Right lobe of liver (tissue), 6 donors: ENCODE measurements around the gene PGGT1B. TPM values are rescaled to one million over a fixed set of nuclear protein-coding genes. Genes with fewer than 3 reads are reported as not detected.

Experiments used
- ATAC-seq, 4 donors: fragments of 200-7000 bp; cut with Tn5 transposase; one replicate each; pipeline ENCODE4 v1.9.1; 2020; ENCODE audit warnings: mild to moderate bottlenecking in 4 of 4, moderate library complexity in 4 of 4
- DNase-seq, 3 donors: peaks; one replicate each; pipeline ENCODE4 v3.0.0-alpha.2; 2020
- H3K27ac ChIP-seq, 3 donors: fragments of 200-600 bp; one replicate each; pipeline ENCODE4 v1.8.0; 2022
- H3K27me3 ChIP-seq, 2 donors: fragments of 200-600 bp; one replicate each; pipeline ENCODE4 v1.8.0; 2022
- H3K36me3 ChIP-seq, 4 donors: fragments of 200-600 bp; sonication (generic) in 1 of 4; one replicate each; pipeline versions ENCODE4 v1.5.1 to v1.8.0; 2017 to 2022; ENCODE audit warnings: control low read depth in 1 of 4
- H3K4me1 ChIP-seq, 4 donors: fragments of 200-600 bp; sonication (generic) in 1 of 4; one replicate each; pipeline versions ENCODE4 v1.5.1 to v1.8.0; 2017 to 2022; ENCODE audit warnings: control low read depth in 1 of 4
- H3K4me3 ChIP-seq, 3 donors: fragments of 200-600 bp; one replicate each; pipeline ENCODE4 v1.8.0; 2022
- H3K9me3 ChIP-seq, 4 donors: fragments of 200-600 bp; sonication (generic) in 1 of 4; one replicate each; pipeline versions ENCODE4 v1.5.1 to v1.8.0; 2017 to 2022; ENCODE audit warnings: control low read depth in 1 of 4
- CTCF ChIP-seq, 4 donors: fragments of 200-600 bp in 3 of 4; fragments of 450-650 bp in 1 of 4; IDR thresholded peaks; one replicate each; pipeline versions ENCODE4 v1.5.1 to v1.8.0; 2016 to 2022; ENCODE audit warnings: antibody characterized with exemption in 4 of 4, mild to moderate bottlenecking in 2 of 4
- POLR2A ChIP-seq: fragments of 450-650 bp; IDR thresholded peaks from one replicate; pipeline ENCODE4 v1.6.1; 2017; ENCODE audit warnings: antibody characterized with exemption, mild to moderate bottlenecking
- whole genome bisulfite sequencing: methylation state at CpG from one replicate; pipeline ENCODE4 v1.1.6; 2018; ENCODE audit warnings: low coverage, low lambda C conversion rate; ENCODE audit not compliant: insufficient coverage; ENCODE audit errors: missing lambda C conversion rate; 5-methylcytosine and 5-hydroxymethylcytosine counted together
- intact Hi-C, 2 donors: fragments of 100-400 bp; cut with DNase I; formaldehyde crosslinking; loops; one replicate each; pipeline versions ENCODE4 v1.11.2 to v1.14.1; 2022
- long read RNA-seq: library from polyadenylated mRNA; unstranded; transcript quantifications from one replicate; pipeline ENCODE4 v2.0.0, GENCODE V29; 2019
- total RNA-seq, 6 experiments: library from RNA; depleted of rRNA in 2 of 6; stranded (reverse); fragments of >200 nt in 2 of 6; fragmentation: NEBNext Ultra II Directional in 3 of 6; extraction: Animal tissue kit (Norgen Biotek cat#: 25700) in 3 of 6; gene quantifications; one replicate each; pipeline versions ENCODE4 v1.1.0 to v1.2.4, GENCODE V29; 2016 to 2023
- donor health status: DM: no; HTN: yes; CAD: no.
- donor health status: DM: no; HTN: no; CAD: no.
- donor health status: DM: no; HTN: no; CAD: no.
- donor health status: DM: no; HTN: yes; CAD: no.
- donor health status: DM: no; HTN: yes; CAD: no.

The PGGT1B gene
- 10 to 100 TPM in 4 of 6 experiments, 1 to 10 TPM in 2; 7.1 to 29.3 (median 21.1) TPM for total RNA-seq
- long read RNA-seq, full-length matches to known transcripts: 1 of 2 reads
- long read RNA-seq, partial matches to known transcripts: 0 of 2 reads
- long read RNA-seq, other reads (novel, unspliced or antisense): 1 of 2 reads

- intact Hi-C loops: no loop called here
- 0% methylated on average over 15 of the region's 50 CpGs for WGBS
- ATAC-seq (peak; percentile 98 to 99 (median 99)), DNase-seq (peak; percentile 83 to 88 (median 86))
- Histone ChIP-seq H3K4me1 (peaks cover 0 to 18% (median 4%) of the 10 kb centered on the region in 4 donors), H3K36me3 (no peaks in the 10 kb centered on the region), H3K4me3 (peak within 1 kb of the TSS; percentile 79 to 95 (median 84)), H3K27me3 (no peaks in the 10 kb centered on the region), H3K27ac (peak within 1 kb of the TSS; percentile 58 to 81 (median 78)), H3K9me3 (no peaks in the 10 kb centered on the region)
- TF ChIP-seq CTCF (IDR thresholded peaks at IDR 0.05) (no peak), POLR2A (peak; percentile 53)
Observed at GRCh38 chr5:115262321-115263077, at the start of gene PGGT1B. PGGT1B (minus strand) TSS chr5:115262877; CDS start chr5:115262851, 26 bp downstream.

GRCh38 chr5:115309751-115310370 is 47.2 kb upstream of the PGGT1B start:
- H3K27ac ChIP-seq: no peak overlapping the region
- no peak for DNase-seq
- peak; percentile 72 to 80 (median 72) for TF ChIP-seq CTCF (IDR thresholded peaks at IDR 0.05)
- no peak for TF ChIP-seq POLR2A
- WGBS: 19% methylated on average over 1 of the region's 1 CpG
- H3K4me3 ChIP-seq: no peak overlapping the region
- no peaks in the 10 kb centered on the region for H3K27me3 ChIP-seq
- no peaks in the 10 kb centered on the region for H3K4me1 ChIP-seq
- peak; percentile 54 to 78 (median 70) for ATAC-seq
- no peaks in the 10 kb centered on the region for H3K9me3 ChIP-seq
- intact Hi-C loops: loop anchor here (5.0 to 10.0 kb wide), 2 partner anchors 265 to 267 kb away; no protein-coding TSS in a partner anchor
- no peaks in the 10 kb centered on the region for H3K36me3 ChIP-seq

DNA sequence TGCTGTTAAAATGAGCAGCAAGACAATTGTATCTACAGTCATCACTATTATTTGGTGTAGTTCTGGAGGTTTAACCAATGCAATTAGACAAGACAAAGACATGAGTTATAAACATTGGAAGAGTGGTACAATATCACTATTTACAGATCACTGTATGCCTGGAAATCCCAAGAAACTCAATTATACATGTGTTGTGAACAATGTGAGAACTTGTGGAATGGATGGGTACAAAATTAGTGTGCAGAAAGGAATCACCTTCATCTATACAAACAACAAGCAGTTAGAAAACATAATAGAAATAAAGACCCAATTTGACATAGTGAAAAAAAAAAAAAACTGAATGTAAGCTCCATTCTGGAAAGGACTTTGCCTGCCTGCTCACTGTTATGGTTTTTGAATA is 46.1 kb upstream of the PGGT1B start:
- no peak for TF ChIP-seq POLR2A
- no peak for TF ChIP-seq CTCF (IDR thresholded peaks at IDR 0.05)
- ATAC-seq (no peak), DNase-seq (no peak)
- no peak overlapping the region for H3K27ac ChIP-seq
- no peaks in the 10 kb centered on the region for H3K36me3 ChIP-seq
- intact Hi-C loops: no loop called here
- no peak overlapping the region for H3K4me3 ChIP-seq
- H3K27me3 ChIP-seq: no peaks in the 10 kb centered on the region
- no peaks in the 10 kb centered on the region for H3K4me1 ChIP-seq
- no peaks in the 10 kb centered on the region for H3K9me3 ChIP-seq

DNA sequence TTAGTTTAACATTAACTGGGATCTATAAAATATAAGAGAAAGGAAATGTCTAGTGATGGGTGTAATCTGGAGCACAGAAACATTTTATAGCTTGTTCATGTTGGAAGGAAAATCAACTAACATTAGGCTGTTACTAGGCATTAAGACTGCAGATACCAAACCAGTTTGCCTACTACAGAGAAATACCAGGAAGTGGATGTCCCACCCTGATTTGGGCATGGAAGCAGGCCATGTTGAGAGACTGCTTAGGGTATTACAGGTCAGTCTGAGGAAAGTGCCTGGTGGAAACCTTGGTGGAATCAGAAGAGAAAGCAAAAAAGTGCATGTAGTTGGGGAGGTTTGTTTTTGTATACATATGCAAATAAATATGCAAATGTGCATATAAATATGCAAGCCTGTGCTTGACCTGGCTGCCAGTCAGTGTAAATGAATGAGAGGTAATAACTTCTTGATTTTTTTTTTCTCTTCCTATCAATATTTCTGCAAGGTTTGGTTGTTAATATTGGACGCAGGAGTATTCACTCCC is 43.4 kb upstream of the PGGT1B start:
- H3K9me3 ChIP-seq: no peaks in the 10 kb centered on the region
- H3K36me3 ChIP-seq: no peaks in the 10 kb centered on the region
- no peak for ATAC-seq
- TF ChIP-seq POLR2A (no peak), CTCF (IDR thresholded peaks at IDR 0.05) (no peak)
- no peaks in the 10 kb centered on the region for H3K4me1 ChIP-seq
- 100% methylated on average over 1 of the region's 1 CpG for WGBS
- no peak for DNase-seq
- H3K27me3 ChIP-seq: no peaks in the 10 kb centered on the region
- no peak overlapping the region for H3K27ac ChIP-seq
- intact Hi-C loops: no loop called here
- H3K4me3 ChIP-seq: no peak overlapping the region
